ENCODE data around the gene TAS2R31. TPM values are rescaled to one million over a fixed set of nuclear protein-coding genes. Genes with fewer than 3 reads are reported as not detected.
"Not testable (repeated sequence)": the region's sequence is repeated elsewhere in the genome, so short reads cannot be mapped to it uniquely, and the experiment has no call there.

The TAS2R31 gene
- total RNA-seq, 1 experiment from 2014 or later = 4.1 TPM

GRCh38 chr12:11059041-11059440 is 27.8 kb upstream of the TAS2R31 start:
- DNase-seq = no peak
- no peak overlapping the region for H3K4me3 Mint-ChIP-seq (ENCODE audit: low read depth, unreplicated experiment)
- BruUV-seq (replicated peaks) = no TSS peak

GRCh38 chr12:11055306-11055705 is 24.1 kb upstream of the TAS2R31 start:
- DNase-seq = no peak
- TF ChIP-seq CTCF (IDR thresholded peaks at IDR 0.05; ENCODE audit: unreplicated experiment) = no peak
- H3K27ac Mint-ChIP-seq (ENCODE audit: unreplicated experiment) = no peak overlapping the region
- CTCF ChIA-PET = no interaction called here
- H3K4me1 Mint-ChIP-seq (ENCODE audit: low read depth, unreplicated experiment) = peaks cover 10% of the 10 kb centered on the region
- H3K9me3 Mint-ChIP-seq (ENCODE audit: low read depth, unreplicated experiment) = peaks cover 7% of the 10 kb centered on the region
- H3K27me3 Mint-ChIP-seq (ENCODE audit: unreplicated experiment) = no peaks in the 10 kb centered on the region
- no peaks in the 10 kb centered on the region for H3K36me3 Mint-ChIP-seq (ENCODE audit: insufficient read depth, unreplicated experiment)
- no TSS peak for BruUV-seq (replicated peaks)
- intact Hi-C loops (cut with micrococcal nuclease; ENCODE audit: unreplicated experiment) = loop anchor here (2.0 kb wide), 1 partner anchor 29 kb away; no protein-coding TSS in a partner anchor
- H3K4me3 Mint-ChIP-seq (ENCODE audit: low read depth, unreplicated experiment) = no peak overlapping the region

More at GRCh38 chr12:11059041-11059440, 27.8 kb upstream of the TAS2R31 start:
- Mint-ChIP-seq H3K27me3 (ENCODE audit: unreplicated experiment) (no peaks in the 10 kb centered on the region), H3K36me3 (ENCODE audit: insufficient read depth, unreplicated experiment) (no peaks in the 10 kb centered on the region), H3K9me3 (ENCODE audit: low read depth, unreplicated experiment) (no peaks in the 10 kb centered on the region), H3K27ac (ENCODE audit: unreplicated experiment) (no peak overlapping the region), H3K4me1 (ENCODE audit: low read depth, unreplicated experiment) (peaks cover 10% of the 10 kb centered on the region)
- no peak for TF ChIP-seq CTCF (IDR thresholded peaks at IDR 0.05; ENCODE audit: unreplicated experiment)
- CTCF ChIA-PET = no interaction called here
- intact Hi-C loops (cut with micrococcal nuclease; ENCODE audit: unreplicated experiment) = no loop called here

GRCh38 chr12:11049806-11050531 is 18.8 kb upstream of the TAS2R31 start:
- BruUV-seq (replicated peaks); H3K36me3 Mint-ChIP-seq (ENCODE audit: insufficient read depth, unreplicated experiment); H3K27ac Mint-ChIP-seq (ENCODE audit: unreplicated experiment); DNase-seq; H3K27me3 Mint-ChIP-seq (ENCODE audit: unreplicated experiment); CTCF ChIA-PET; H3K9me3 Mint-ChIP-seq (ENCODE audit: low read depth, unreplicated experiment); H3K4me1 Mint-ChIP-seq (ENCODE audit: low read depth, unreplicated experiment); H3K4me3 Mint-ChIP-seq (ENCODE audit: low read depth, unreplicated experiment); intact Hi-C loops (cut with micrococcal nuclease; ENCODE audit: unreplicated experiment): not testable (repeated sequence)

- H3K27ac Mint-ChIP-seq (ENCODE audit: unreplicated experiment); H3K4me1 Mint-ChIP-seq (ENCODE audit: low read depth, unreplicated experiment); intact Hi-C loops (cut with micrococcal nuclease; ENCODE audit: unreplicated experiment); H3K4me3 Mint-ChIP-seq (ENCODE audit: low read depth, unreplicated experiment); DNase-seq; CTCF ChIA-PET; H3K36me3 Mint-ChIP-seq (ENCODE audit: insufficient read depth, unreplicated experiment); H3K9me3 Mint-ChIP-seq (ENCODE audit: low read depth, unreplicated experiment); BruUV-seq (replicated peaks); H3K27me3 Mint-ChIP-seq (ENCODE audit: unreplicated experiment): not testable (repeated sequence)
These were observed 10.2 kb upstream of the TAS2R31 start for GRCh38 chr12:11041366-11041765.

- intact Hi-C loops (cut with micrococcal nuclease; ENCODE audit: unreplicated experiment) = no loop called here
- H3K36me3 Mint-ChIP-seq (ENCODE audit: insufficient read depth, unreplicated experiment) = no peaks in the 10 kb centered on the region
These were observed 9.0 kb upstream of the TAS2R31 start for GRCh38 chr12:11040162-11040561.

More at GRCh38 chr12:11040162-11040561, 9.0 kb upstream of the TAS2R31 start:
- BruUV-seq (replicated peaks) = no TSS peak
- Mint-ChIP-seq H3K4me3 (ENCODE audit: low read depth, unreplicated experiment) (no peak overlapping the region), H3K27me3 (ENCODE audit: unreplicated experiment) (no peaks in the 10 kb centered on the region), H3K9me3 (ENCODE audit: low read depth, unreplicated experiment) (no peaks in the 10 kb centered on the region), H3K4me1 (ENCODE audit: low read depth, unreplicated experiment) (no peaks in the 10 kb centered on the region), H3K27ac (ENCODE audit: unreplicated experiment) (no peak overlapping the region)
- DNase-seq = no peak
- TF ChIP-seq CTCF (IDR thresholded peaks at IDR 0.05; ENCODE audit: unreplicated experiment) = no peak
- CTCF ChIA-PET = interaction anchor here (0.6 kb wide), 1 partner anchor 445 kb away, joined by 3 read pairs; no protein-coding TSS in a partner anchor
